ENCODE results near the gene TGM3. TPM values are rescaled to one million over a fixed set of nuclear protein-coding genes. Genes with fewer than 3 reads are reported as not detected.

The TGM3 gene
- total RNA-seq, 1 donor from 2014 or later, result not detected

DNA sequence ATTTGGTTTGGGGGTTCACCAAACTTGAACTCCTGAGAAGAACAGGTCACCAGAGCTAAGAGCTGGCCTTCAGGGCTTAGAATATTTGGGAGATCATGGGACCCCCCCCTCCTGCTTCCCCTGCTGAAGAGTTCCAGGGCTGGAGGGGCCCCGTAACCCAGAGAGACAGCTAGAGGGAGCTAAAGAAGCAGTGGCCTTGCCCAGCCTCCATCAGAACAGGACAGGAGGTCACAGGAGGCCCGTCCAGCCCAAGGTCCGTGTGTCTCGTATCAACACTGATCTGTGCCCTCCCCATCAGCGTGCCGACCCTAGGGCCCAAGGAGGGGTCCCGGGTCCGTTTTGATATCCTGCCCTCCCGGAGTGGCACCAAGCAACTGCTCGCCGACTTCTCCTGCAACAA lies 44.3 kb downstream of the TGM3 start:
- no peak for DNase-seq (ENCODE audit: low spot score in 2 of 2)
- H3K4me3 ChIP-seq, result no peak overlapping the region
- no peaks in the 10 kb centered on the region for H3K4me1 ChIP-seq
- intact Hi-C loops (cut with DNase I), result no loop called here
- TF ChIP-seq, protein P1, sequence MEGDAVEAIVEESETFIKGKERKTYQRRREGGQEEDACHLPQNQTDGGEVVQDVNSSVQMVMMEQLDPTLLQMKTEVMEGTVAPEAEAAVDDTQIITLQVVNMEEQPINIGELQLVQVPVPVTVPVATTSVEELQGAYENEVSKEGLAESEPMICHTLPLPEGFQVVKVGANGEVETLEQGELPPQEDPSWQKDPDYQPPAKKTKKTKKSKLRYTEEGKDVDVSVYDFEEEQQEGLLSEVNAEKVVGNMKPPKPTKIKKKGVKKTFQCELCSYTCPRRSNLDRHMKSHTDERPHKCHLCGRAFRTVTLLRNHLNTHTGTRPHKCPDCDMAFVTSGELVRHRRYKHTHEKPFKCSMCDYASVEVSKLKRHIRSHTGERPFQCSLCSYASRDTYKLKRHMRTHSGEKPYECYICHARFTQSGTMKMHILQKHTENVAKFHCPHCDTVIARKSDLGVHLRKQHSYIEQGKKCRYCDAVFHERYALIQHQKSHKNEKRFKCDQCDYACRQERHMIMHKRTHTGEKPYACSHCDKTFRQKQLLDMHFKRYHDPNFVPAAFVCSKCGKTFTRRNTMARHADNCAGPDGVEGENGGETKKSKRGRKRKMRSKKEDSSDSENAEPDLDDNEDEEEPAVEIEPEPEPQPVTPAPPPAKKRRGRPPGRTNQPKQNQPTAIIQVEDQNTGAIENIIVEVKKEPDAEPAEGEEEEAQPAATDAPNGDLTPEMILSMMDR (IDR thresholded peaks at IDR 0.05), result no peak
- no peaks in the 10 kb centered on the region for H3K27me3 ChIP-seq
- no peaks in the 10 kb centered on the region for H3K9me3 ChIP-seq
- no peaks in the 10 kb centered on the region for H3K36me3 ChIP-seq
- H3K27ac ChIP-seq, result no peak overlapping the region

DNA sequence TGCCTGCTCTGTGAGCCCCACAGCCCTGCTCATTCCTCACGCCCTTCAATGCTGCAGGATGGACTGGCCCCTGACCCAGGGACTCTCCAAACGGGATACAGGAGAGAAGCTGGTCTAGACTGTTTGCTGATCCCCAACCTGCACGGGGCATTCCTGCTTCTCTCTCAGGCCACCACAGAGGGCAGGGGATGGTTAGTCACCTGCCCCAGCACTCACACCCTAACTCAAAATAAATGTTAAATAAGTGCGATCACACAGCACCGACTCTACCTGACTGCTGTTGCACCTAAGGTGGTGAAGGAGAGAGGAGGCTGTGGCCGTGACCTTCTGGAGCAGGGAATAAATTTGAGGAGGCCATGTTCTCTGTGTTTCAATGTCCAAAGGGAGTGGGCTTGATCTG lies 45.0 kb downstream of the TGM3 start:
- intact Hi-C loops (cut with DNase I), result no loop called here
- Histone ChIP-seq H3K36me3 (no peaks in the 10 kb centered on the region), H3K4me1 (no peaks in the 10 kb centered on the region), H3K9me3 (no peaks in the 10 kb centered on the region), H3K4me3 (no peak overlapping the region), H3K27ac (no peak overlapping the region), H3K27me3 (no peaks in the 10 kb centered on the region)
- TF ChIP-seq, protein P1 (IDR thresholded peaks at IDR 0.05), result no peak
- no peak for DNase-seq (ENCODE audit: low spot score in 2 of 2)

DNA sequence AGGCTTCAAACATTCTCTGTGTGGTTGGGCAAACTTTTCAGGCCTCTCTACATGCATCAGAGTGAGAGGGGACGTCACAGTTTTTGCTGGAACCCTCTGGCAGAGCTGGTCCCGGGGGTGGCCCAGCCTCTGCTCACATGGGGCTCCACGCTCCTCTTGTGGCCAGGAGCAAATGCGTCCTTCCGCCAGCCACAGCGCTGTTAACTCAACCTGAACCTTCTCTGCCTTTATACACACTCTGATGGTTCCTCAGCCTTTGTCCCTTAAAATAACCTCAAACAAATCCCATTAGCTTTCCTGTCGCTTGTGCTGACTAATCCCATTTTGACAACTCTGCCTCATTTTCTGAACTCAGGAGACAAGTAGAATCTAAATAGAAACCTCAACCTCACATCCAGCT lies 45.5 kb downstream of the TGM3 start:
- H3K9me3 ChIP-seq, result no peaks in the 10 kb centered on the region
- H3K4me3 ChIP-seq, result no peak overlapping the region
- H3K36me3 ChIP-seq, result no peaks in the 10 kb centered on the region
- no peak overlapping the region for H3K27ac ChIP-seq
- no peaks in the 10 kb centered on the region for H3K4me1 ChIP-seq
- TF ChIP-seq, protein P1 (IDR thresholded peaks at IDR 0.05), result no peak
- no peaks in the 10 kb centered on the region for H3K27me3 ChIP-seq
- intact Hi-C loops (cut with DNase I), result no loop called here
- DNase-seq (ENCODE audit: low spot score in 2 of 2), result no peak

DNA sequence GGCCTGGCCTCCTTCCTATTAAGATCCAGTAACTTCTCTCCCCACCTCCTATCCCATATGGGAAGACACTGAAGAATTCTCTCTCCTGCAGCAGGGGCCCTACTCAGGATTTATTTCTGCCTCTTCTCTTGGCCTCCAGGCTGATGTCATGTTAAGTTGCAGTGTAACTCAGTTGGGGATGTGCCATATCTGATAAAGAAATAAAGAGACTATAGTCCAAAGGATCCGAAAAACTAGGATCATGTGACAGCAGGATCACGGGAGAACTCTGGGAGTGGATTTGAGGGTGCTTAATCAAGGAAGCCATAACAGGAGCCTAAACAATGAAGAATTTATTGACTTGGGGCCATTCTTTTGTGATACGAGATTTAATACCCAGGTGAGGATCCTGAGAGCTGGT lies 46.4 kb downstream of the TGM3 start:
- DNase-seq (ENCODE audit: low spot score in 2 of 2), result no peak
- TF ChIP-seq, protein P1 (IDR thresholded peaks at IDR 0.05), result no peak
- Histone ChIP-seq H3K27me3 (no peaks in the 10 kb centered on the region), H3K4me3 (no peak overlapping the region), H3K27ac (no peak overlapping the region), H3K4me1 (no peaks in the 10 kb centered on the region), H3K9me3 (no peaks in the 10 kb centered on the region), H3K36me3 (no peaks in the 10 kb centered on the region)
- intact Hi-C loops (cut with DNase I), result no loop called here

DNA sequence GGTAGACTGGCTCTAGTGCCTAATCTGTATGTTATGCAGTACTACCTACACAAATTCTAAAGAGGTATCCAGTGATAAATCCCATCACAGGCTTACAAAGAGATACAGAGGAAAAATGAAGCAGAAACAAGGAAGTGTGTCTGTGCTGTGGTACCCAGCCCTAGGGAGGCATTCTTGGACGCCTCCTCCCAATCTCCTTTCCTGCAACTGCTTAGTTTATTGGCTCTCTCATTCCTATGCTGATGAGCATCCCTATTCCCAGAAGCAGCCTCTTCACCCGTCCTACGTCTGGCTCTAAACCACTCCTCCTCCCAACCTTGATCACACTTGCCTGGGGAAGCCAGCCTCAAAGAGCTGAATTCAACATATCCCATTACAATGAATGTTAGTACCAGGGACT lies 50.4 kb downstream of the TGM3 start:
- Histone ChIP-seq H3K4me3 (no peak overlapping the region), H3K36me3 (no peaks in the 10 kb centered on the region), H3K27ac (no peak overlapping the region), H3K4me1 (no peaks in the 10 kb centered on the region), H3K9me3 (no peaks in the 10 kb centered on the region), H3K27me3 (no peaks in the 10 kb centered on the region)
- intact Hi-C loops (cut with DNase I), result no loop called here
- TF ChIP-seq, protein P1 (IDR thresholded peaks at IDR 0.05), result no peak
- no peak for DNase-seq (ENCODE audit: low spot score in 2 of 2)

DNA sequence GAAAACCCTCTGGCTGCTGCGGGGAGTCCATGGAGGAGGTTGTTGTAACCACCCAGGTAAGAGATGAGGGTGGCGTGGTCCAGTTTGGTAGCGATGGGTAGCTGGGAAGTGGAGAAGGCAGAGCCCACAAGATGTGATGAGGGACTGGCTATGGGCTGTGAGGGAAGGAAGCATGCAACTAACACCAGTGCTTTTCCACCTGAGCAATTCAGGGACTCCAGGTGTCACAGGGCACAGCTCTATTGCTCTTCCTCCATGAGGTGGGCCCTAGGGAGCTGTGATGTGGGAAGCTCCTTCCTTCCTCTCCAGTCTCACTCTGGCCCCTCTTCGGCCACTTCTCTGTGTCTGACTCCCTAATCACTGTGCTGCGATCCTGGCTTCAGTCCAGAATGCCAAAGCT lies 52.5 kb downstream of the TGM3 start:
- Histone ChIP-seq H3K4me3 (no peak overlapping the region), H3K9me3 (no peaks in the 10 kb centered on the region), H3K27me3 (no peaks in the 10 kb centered on the region), H3K4me1 (no peaks in the 10 kb centered on the region), H3K27ac (no peak overlapping the region), H3K36me3 (no peaks in the 10 kb centered on the region)
- DNase-seq (ENCODE audit: low spot score in 2 of 2), result no peak
- intact Hi-C loops (cut with DNase I), result no loop called here
- TF ChIP-seq, protein P1 (IDR thresholded peaks at IDR 0.05), result no peak
